Neuronal stem cell (in vitro differentiated cells): ENCODE data around the gene RSPH6A.

ENCODE experiments used
- DNase-seq: peaks from one replicate; pipeline ENCODE4 v3.0.0-alpha.2; 2013; ENCODE audit warnings: low spot score
- H2AFZ ChIP-seq: one replicate; pipeline ENCODE4 v1.6.1; 2013; ENCODE audit warnings: mild to moderate bottlenecking, low read length, inconsistent platforms
- H2AK5ac ChIP-seq: 2 replicates; pipeline ENCODE4 v1.6.1; 2013; ENCODE audit warnings: low read depth, mild to moderate bottlenecking, inconsistent platforms, low read length, moderate library complexity, mixed read lengths
- H2BK120ac ChIP-seq: 2 replicates; pipeline ENCODE4 v1.6.1; 2013; ENCODE audit warnings: low read depth, mild to moderate bottlenecking, inconsistent platforms, low read length, moderate library complexity, mixed read lengths
- H2BK12ac ChIP-seq: one replicate; pipeline ENCODE4 v1.6.1; 2013; ENCODE audit warnings: low read length, inconsistent platforms
- H2BK15ac ChIP-seq: 2 replicates; pipeline ENCODE4 v1.6.1; 2013; ENCODE audit warnings: mild to moderate bottlenecking, low read length, inconsistent platforms, mixed read lengths
- H2BK5ac ChIP-seq: one replicate; pipeline ENCODE4 v1.6.1; 2013; ENCODE audit warnings: inconsistent platforms, mild to moderate bottlenecking, low read length, moderate library complexity
- H3K14ac ChIP-seq: one replicate; pipeline ENCODE4 v1.6.1; 2013; ENCODE audit warnings: low read length, inconsistent platforms
- H3K18ac ChIP-seq: 2 replicates; pipeline ENCODE4 v1.6.1; 2013; ENCODE audit warnings: low read length, inconsistent platforms
- H3K23ac ChIP-seq: 2 replicates; pipeline ENCODE4 v1.6.1; 2013; ENCODE audit warnings: low read depth, mild to moderate bottlenecking, mixed read lengths, low read length, inconsistent platforms; ENCODE audit not compliant: poor library complexity
- H3K27ac ChIP-seq: replicated peaks from 3 replicates; pipeline ENCODE4 v1.5.1; 2013; ENCODE audit warnings: low read length, inconsistent platforms
- H3K27me3 ChIP-seq, 3 experiments: 2 replicates each; pipeline ENCODE4 v1.6.1; 2013; ENCODE audit warnings: low read length in 3 of 3, mild to moderate bottlenecking in 2 of 3, inconsistent platforms in 1 of 3, low read depth in 1 of 3, mixed read lengths in 1 of 3, moderate library complexity in 1 of 3; ENCODE audit not compliant: control insufficient read depth in 3 of 3, insufficient read depth in 3 of 3
- H3K36me3 ChIP-seq, 2 donors: replicated peaks in 1 of 2; 2 replicates each; pipeline ENCODE4 v1.6.1; 2013; ENCODE audit warnings: low read length in 2 of 2; ENCODE audit not compliant: control insufficient read depth in 2 of 2, insufficient read depth in 2 of 2
- H3K4ac ChIP-seq: 2 replicates; pipeline ENCODE4 v1.6.1; 2013; ENCODE audit warnings: inconsistent platforms, mild to moderate bottlenecking, low read length, moderate library complexity
- H3K4me1 ChIP-seq, 2 donors: 1 replicate in 1 of 2; 2 replicates in 1 of 2; pipeline ENCODE4 v1.6.1; 2013; ENCODE audit warnings: low read length in 2 of 2, low read depth in 1 of 2; ENCODE audit not compliant: control insufficient read depth in 2 of 2, insufficient read depth in 1 of 2
- H3K4me2 ChIP-seq: one replicate; pipeline ENCODE4 v1.6.1; 2013; ENCODE audit warnings: mild to moderate bottlenecking, low read length, inconsistent platforms; ENCODE audit not compliant: insufficient read depth, poor library complexity, severe bottlenecking
- H3K4me3 ChIP-seq, 2 donors: 2 replicates each; pipeline ENCODE4 v1.5.1; 2013; ENCODE audit warnings: low read length in 2 of 2, mild to moderate bottlenecking in 2 of 2, inconsistent platforms in 1 of 2, moderate library complexity in 1 of 2
- H3K79me1 ChIP-seq: one replicate; pipeline ENCODE4 v1.6.1; 2013; ENCODE audit warnings: low read depth, mild to moderate bottlenecking, inconsistent platforms, low read length, moderate library complexity
- H3K9ac ChIP-seq: one replicate; pipeline ENCODE4 v1.6.1; 2013; ENCODE audit warnings: mild to moderate bottlenecking, low read depth, low read length, inconsistent platforms; ENCODE audit not compliant: poor library complexity
- H3K9me3 ChIP-seq, 2 donors: replicated peaks in 1 of 2; 2 replicates each; pipeline versions ENCODE3 to v1.6.1; 2013; ENCODE audit warnings: low read length in 2 of 2, mild to moderate bottlenecking in 2 of 2, inconsistent platforms in 1 of 2, low read depth in 1 of 2, mixed read lengths in 1 of 2, moderate library complexity in 1 of 2; ENCODE audit not compliant: control insufficient read depth in 2 of 2, insufficient read depth in 1 of 2
- H4K8ac ChIP-seq: one replicate; pipeline ENCODE4 v1.6.1; 2013; ENCODE audit warnings: low read depth, mild to moderate bottlenecking, inconsistent platforms, low read length, moderate library complexity
- H4K91ac ChIP-seq: one replicate; pipeline ENCODE4 v1.6.1; 2013; ENCODE audit warnings: low read length, low read depth, mild to moderate bottlenecking, inconsistent platforms; ENCODE audit not compliant: poor library complexity
- WGBS, 2 donors: extraction: QIAGEN DNeasy Blood & Tissue Kit; methylation state at CpG; one replicate each; pipeline ENCODE4 v1.1.7; 2013; ENCODE audit warnings: missing lambda C conversion rate in 2 of 2, mixed read lengths in 1 of 2; ENCODE audit not compliant: insufficient read length in 2 of 2, insufficient replicate concordance in 1 of 2; ENCODE audit errors: extremely low coverage in 2 of 2; 5-methylcytosine and 5-hydroxymethylcytosine counted together

Gene RSPH6A

DNA sequence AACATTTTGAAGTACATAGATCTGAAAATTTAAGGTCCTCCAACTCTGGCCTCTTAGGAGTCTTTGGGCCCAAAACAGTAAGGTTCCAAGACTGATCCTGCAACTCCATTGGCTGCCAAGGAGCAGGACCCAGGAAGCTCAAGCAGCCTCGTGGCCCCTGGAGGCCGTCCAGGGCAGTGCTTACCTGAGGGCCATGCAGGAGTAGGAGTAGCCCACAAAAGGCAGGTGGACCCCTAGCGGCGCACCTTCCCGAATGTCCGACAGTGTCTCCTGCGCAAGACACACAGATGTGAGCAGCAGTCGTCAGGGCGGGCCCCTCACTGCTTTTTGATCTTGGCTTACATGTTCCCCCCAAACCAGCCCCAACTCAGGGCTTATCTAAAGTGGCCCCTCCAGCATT lies 40.3 kb downstream of the RSPH6A start:
- no peak overlapping the region for H4K91ac ChIP-seq
- no peak overlapping the region for H3K27ac ChIP-seq
- no peak overlapping the region for H2BK12ac ChIP-seq
- H3K9me3 ChIP-seq, result no peaks in the 10 kb centered on the region
- H4K8ac ChIP-seq, result no peak overlapping the region
- no peak overlapping the region for H2AFZ ChIP-seq
- H2BK5ac ChIP-seq, result no peak overlapping the region
- H2BK120ac ChIP-seq, result no peak overlapping the region
- H3K14ac ChIP-seq, result no peak overlapping the region
- H2BK15ac ChIP-seq, result no peak overlapping the region
- H3K4me3 ChIP-seq, result no peak overlapping the region
- H3K9ac ChIP-seq, result no peak overlapping the region
- H3K4ac ChIP-seq, result no peak overlapping the region
- no peak overlapping the region for H3K23ac ChIP-seq
- H3K27me3 ChIP-seq, result no peaks in the 10 kb centered on the region
- H3K79me1 ChIP-seq, result no peaks in the 10 kb centered on the region
- no peak overlapping the region for H2AK5ac ChIP-seq
- H3K36me3 ChIP-seq, result peaks cover 32 to 75% of the 10 kb centered on the region in 2 donors
- no CpG with 5 or more reads among the region's 9 CpGs for WGBS, 2 donors
- H3K18ac ChIP-seq, result no peak overlapping the region
- DNase-seq, result no peak
- H3K4me2 ChIP-seq, result no peak overlapping the region
- peaks cover 4 to 11% of the 10 kb centered on the region in 2 donors for H3K4me1 ChIP-seq

DNA sequence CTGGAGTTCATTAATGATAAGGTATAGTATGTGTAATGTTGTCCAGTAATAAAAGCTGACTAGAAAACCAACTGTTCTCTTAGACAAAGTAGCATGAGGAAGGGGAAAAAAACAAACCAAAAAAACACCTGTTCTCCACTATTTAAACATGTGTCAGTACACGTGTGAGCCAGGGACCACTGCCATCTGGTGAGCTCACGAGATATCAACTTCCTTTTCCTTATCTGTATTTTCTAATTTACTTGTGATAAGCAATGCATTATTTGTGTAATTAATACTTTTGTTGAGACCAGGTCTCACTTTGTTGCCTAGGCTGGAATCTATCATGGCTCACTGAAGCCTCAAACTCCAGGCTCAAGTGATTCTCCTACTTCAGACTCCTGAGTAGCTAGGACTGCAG lies 41.7 kb downstream of the RSPH6A start:
- Histone ChIP-seq H3K4ac (no peak overlapping the region), H3K9me3 (no peaks in the 10 kb centered on the region), H3K18ac (no peak overlapping the region), H3K4me2 (no peak overlapping the region), H3K4me1 (peaks cover 5 to 6% of the 10 kb centered on the region in 2 donors), H2BK5ac (no peak overlapping the region), H2BK120ac (no peak overlapping the region), H3K79me1 (no peaks in the 10 kb centered on the region), H3K23ac (no peak overlapping the region), H2BK15ac (no peak overlapping the region), H3K9ac (no peak overlapping the region), H3K4me3 (no peak overlapping the region), H2BK12ac (no peak overlapping the region), H3K27ac (no peak overlapping the region), H2AFZ (no peak overlapping the region), H3K36me3 (peaks cover 32 to 62% of the 10 kb centered on the region in 2 donors), H4K8ac (no peak overlapping the region), H4K91ac (no peak overlapping the region), H3K27me3 (no peaks in the 10 kb centered on the region), H3K14ac (no peak overlapping the region), H2AK5ac (no peak overlapping the region)
- no CpG with 5 or more reads among the region's 2 CpGs for WGBS, 2 donors
- DNase-seq, result no peak

DNA sequence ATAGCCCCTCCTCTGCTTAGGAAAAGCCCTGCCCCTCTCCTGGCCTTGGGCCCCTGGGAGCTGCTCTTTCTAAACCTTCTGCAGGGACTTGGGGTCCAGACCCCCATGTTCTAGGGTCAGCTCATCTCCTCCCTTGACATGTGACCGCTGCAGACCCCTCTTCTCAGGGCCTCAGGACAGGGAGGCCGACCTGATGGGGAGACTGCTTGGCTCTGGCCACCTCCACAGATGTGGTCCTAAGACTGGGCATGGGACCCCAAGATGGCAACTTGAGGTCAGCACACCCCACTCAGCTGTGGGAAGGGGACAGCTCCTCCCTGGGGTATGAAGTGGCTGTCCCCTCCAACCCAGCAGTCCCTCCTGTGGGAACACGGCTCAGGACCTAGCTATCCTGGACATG lies 42.2 kb downstream of the RSPH6A start:
- H3K14ac ChIP-seq, result no peak overlapping the region
- no peak overlapping the region for H2AK5ac ChIP-seq
- no peaks in the 10 kb centered on the region for H3K27me3 ChIP-seq
- no peak overlapping the region for H2AFZ ChIP-seq
- H3K36me3 ChIP-seq, result peaks cover 30 to 57% of the 10 kb centered on the region in 2 donors
- H2BK15ac ChIP-seq, result no peak overlapping the region
- H3K4ac ChIP-seq, result no peak overlapping the region
- no peak overlapping the region for H3K9ac ChIP-seq
- H2BK12ac ChIP-seq, result no peak overlapping the region
- no peak overlapping the region for H3K27ac ChIP-seq
- no peak overlapping the region for H3K4me2 ChIP-seq
- peaks cover 2% of the 10 kb centered on the region for H3K79me1 ChIP-seq
- H3K4me3 ChIP-seq, result no peak overlapping the region
- DNase-seq, result no peak
- no peak overlapping the region for H3K23ac ChIP-seq
- H3K18ac ChIP-seq, result no peak overlapping the region
- no peaks in the 10 kb centered on the region for H3K9me3 ChIP-seq
- no peak overlapping the region for H2BK120ac ChIP-seq
- no peak overlapping the region for H2BK5ac ChIP-seq
- H4K91ac ChIP-seq, result no peak overlapping the region
- peaks cover 5 to 6% of the 10 kb centered on the region in 2 donors for H3K4me1 ChIP-seq
- no CpG with 5 or more reads among the region's 3 CpGs for WGBS, 2 donors
- H4K8ac ChIP-seq, result no peak overlapping the region

DNA sequence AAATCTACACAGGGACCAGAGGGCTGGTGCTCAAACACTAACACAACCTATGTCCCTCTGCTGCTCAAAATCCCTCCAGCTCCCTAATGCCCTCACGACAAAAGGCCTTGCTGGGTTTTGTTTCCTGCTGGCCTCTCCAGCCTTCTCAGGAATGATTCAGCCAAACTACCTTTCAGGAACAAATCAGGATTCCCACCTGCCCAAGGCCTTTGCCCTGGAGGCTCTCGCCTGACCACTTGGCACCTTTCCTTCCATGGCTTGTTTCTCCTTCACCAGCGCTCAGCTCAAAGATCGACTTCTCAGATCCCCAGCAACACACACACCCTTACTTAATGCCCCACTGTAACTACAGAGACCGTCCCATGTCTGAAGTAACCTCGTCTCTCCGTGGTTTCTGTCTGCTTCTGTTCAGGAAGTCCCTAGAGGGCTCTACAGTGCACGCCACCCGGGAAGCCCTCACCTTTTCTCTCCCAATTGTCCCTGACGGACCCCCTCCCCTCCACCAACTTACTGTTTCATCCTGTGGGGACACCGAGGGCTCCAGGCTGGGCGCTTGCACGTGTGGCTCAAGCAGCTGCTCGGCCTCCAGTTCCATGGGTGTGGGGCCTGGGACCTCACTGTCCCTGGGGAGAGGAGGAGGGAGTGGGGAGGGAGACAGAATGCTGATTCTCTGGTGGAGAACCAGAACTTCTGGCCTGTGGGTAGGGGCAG lies 42.8 kb downstream of the RSPH6A start:
- no CpG with 5 or more reads among the region's 14 CpGs for WGBS, 2 donors

More for the DNA sequence above, 42.8 kb downstream of the RSPH6A start:
- no peak overlapping the region for H4K8ac ChIP-seq
- H2BK120ac ChIP-seq, result no peak overlapping the region
- no peak for DNase-seq
- no peaks in the 10 kb centered on the region for H3K9me3 ChIP-seq
- H2AK5ac ChIP-seq, result no peak overlapping the region
- peaks cover 4% of the 10 kb centered on the region for H3K79me1 ChIP-seq
- no peaks in the 10 kb centered on the region for H3K27me3 ChIP-seq
- no peak overlapping the region for H3K23ac ChIP-seq
- H3K4me1 ChIP-seq, result peaks cover 5 to 6% of the 10 kb centered on the region in 2 donors
- no peak overlapping the region for H3K27ac ChIP-seq
- H4K91ac ChIP-seq, result no peak overlapping the region
- H3K14ac ChIP-seq, result no peak overlapping the region
- no peak overlapping the region for H3K4me3 ChIP-seq
- H3K4ac ChIP-seq, result no peak overlapping the region
- no peak overlapping the region for H2BK5ac ChIP-seq
- H2BK12ac ChIP-seq, result no peak overlapping the region
- no peak overlapping the region for H3K9ac ChIP-seq
- H3K36me3 ChIP-seq, result peaks cover 24 to 51% of the 10 kb centered on the region in 2 donors
- H2BK15ac ChIP-seq, result no peak overlapping the region
- H3K18ac ChIP-seq, result no peak overlapping the region
- no peak overlapping the region for H2AFZ ChIP-seq
- no peak overlapping the region for H3K4me2 ChIP-seq
